Islet of Langerhans (tissue), 1 donor: ENCODE results near the gene BRD1.
A peak's percentile ranks its signal among the peaks of the same experiment; 100 is the strongest.
"Not testable (repeated sequence)": the region's sequence is repeated elsewhere in the genome, so short reads cannot be mapped to it uniquely, and the experiment has no call there.

Experiments
- FAIRE-seq: peaks from one replicate; lab custom pipeline; 2011; peaks lifted over from hg19 to GRCh38; lab: Jason Lieb, UNC

BRD1 gene

DNA sequence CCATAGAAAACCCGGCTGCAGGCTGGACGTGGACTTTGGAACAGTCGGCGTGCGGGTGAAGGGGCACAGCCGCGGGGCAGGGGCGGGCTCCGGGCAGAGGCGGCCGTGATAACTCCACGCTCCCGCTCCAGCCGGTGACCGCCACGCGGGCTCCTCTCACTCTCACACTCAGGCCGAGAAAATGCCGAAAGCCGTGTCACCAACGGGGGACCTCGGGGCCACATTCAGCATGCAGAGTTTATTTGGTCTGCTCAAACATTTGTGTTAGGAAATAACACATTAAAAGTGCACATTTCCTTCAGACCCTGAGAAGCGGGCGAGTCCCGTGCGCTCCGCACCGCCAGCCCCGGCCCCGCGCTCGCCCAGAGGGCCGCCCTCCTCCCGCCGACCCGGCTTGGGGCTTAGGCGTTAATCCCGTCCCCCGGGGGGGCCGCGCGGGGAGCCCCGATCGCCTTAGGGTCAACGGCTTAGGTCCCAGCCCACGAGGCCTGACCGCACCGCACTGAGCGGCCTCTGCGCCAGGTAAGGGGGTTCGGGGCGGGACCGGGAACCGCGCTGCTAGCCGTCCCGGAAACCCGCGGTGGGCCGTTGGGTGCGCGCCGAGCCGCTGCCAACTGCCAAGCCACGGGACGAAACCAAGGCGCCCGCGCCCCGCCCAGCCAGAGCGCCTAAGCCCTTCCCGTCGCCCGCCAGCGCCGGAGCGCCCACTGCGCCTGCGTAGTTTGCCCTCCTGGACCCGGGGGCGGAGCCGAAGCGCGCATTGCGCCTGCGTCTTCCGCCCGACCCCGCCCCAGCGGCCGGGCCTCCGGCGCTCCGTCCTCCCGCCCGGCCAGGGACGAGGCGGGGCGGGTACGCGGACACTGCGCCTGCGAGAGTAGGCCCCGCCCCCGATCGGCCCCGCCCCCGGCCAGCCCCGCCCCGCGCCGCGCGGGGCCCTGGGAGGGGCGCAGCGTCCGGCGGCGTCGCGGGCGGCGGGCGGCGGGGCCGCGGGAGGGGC lies 25.5 kb upstream of the BRD1 start, which contains the start of gene ZBED4:
TSS of gene ZBED4 (plus strand) at position 947 of the 997 bp plus-strand sequence. CDS start 29,819 bp downstream, outside the sequence.
- peak; percentile 38 for FAIRE-seq

DNA sequence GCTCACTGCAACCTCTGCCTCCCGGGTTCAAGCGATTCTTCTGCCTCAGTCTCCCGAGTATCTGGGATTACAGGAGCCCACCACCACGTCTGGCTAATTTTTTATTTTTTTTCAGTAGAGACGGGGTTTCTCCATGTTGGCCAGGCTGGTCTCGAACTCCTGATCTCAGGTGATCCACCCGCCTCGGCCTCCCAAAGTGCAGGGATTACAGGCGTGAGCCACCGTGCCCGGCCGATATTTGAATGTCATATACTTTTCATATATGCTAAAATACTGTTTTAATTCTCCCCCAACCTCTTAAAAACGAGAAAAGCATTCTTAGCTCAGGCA lies 24.9 kb upstream of the BRD1 start:
- FAIRE-seq, result not testable (repeated sequence)

DNA sequence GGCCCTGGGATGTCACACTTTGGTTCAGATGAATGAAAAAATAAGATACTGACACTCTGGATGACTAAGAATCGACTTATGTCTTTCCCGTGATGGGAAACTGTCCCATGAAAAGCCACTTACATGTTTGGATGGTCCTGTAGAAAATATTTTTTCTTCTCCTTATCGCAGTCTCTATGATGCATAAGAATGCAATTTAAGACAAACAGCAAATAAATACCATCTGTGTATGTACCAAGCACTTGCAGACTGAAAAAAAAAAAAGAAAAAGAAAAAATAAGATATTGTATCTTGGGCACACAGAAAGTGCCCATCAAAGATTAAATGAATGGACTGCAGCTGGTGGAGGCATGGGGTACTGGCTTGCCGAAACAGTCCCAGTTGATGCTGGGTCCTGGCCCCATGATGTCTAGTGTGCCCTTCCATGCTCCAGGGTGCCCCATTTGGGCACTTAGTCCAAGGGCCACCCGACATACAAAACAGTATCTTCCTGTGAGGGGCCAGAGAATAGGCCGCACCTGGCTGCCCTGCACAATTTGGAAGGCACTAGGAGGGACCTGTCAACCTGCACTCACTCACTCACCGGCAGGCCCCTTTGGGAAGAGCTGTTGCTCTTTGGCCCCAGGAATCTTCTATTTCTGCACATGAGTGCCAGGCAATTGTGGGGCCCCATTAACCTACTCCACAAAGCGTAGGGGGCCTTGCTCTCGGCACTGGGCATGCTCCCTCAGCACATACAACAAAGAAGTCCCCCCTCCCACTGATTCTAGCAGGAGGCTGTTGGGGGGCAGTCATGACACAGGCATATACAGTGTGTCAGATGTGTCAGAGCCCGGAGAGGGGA lies 23.5 kb upstream of the BRD1 start:
- no peak for FAIRE-seq

DNA sequence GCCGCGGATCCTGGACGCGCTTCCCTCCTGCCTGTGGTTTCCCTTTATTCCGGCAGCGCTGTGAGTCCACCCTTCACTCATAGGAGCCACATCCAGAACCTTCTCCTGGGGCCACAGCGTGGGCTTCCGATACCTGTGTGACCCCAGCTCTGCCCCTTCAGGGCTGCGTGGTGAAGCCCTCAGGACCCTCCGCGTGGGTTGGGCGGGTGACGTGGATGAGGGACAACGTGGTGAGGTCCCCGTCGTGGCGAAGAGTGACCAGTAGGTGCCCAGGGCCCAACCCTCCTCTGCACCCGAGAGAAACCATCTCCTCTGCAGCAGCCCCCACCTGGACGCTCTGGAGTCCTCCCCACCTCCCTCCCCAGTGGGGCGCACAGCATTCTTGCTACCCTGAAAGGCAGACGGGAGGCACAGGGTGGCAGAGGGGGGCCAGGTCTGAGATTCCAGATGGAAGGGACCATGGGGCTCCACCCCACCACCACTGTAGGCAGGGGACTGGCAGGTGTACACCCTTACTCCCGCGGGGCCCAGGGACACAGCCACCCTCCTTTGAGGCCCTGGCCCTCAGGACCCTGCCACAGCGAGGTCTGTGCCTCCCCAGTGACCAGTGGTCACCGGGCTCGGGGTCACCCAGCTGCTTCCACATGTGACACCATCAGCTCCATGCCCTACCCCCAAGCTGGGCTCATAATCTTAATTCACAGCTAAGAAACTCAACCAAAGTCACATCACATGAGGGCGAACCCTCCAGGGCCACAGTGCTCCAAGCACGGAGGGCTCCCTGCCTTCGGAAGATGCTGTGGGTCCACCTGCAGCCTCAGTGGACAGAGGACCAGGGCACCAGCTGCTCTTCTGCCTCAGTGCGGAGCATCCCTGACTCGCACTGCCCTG lies 22.6 kb upstream of the BRD1 start:
- FAIRE-seq, result no peak

DNA sequence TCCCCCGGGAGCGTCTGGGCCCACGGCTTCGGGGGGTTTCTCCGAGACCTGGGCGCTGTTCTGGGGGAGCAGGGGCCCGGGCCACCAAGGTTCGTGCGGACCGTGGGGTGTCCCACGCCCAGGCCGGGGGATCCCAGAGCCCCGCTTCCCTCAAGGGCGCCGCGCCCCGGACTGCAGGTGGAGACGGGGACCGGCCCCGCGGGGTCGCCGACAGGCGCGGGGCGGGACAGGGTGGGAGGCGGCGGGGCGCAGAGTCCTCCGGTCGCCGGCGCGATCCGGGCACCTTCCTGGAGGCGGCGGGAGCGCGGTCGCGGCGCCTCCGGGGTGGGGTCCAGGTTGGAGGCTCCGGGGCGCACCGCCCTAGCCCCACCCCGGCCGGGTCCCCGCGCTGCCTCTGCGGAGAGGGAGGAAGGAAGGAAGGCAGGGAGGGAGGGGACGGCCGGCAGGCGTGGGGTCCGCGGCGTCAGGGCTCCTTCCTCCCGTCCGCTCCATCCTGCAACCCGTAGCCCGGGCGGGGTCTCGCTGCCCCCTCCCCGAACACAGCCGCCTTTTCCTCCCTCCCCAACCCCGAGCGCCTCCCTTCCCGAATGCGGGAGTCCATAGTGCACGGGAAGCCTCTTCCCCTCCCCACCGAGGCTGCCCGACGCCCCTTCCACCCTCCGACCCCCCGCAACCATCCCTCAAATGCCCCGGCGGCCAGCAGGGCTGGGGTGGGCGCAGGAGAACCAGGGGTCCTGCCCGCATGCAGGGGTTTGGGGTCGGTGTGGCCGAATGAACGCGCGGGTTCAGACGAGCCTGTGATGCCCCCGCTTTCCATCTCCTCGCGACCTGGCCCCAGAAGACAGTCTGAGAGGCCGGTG lies 21.7 kb upstream of the BRD1 start:
- FAIRE-seq, result no peak

DNA sequence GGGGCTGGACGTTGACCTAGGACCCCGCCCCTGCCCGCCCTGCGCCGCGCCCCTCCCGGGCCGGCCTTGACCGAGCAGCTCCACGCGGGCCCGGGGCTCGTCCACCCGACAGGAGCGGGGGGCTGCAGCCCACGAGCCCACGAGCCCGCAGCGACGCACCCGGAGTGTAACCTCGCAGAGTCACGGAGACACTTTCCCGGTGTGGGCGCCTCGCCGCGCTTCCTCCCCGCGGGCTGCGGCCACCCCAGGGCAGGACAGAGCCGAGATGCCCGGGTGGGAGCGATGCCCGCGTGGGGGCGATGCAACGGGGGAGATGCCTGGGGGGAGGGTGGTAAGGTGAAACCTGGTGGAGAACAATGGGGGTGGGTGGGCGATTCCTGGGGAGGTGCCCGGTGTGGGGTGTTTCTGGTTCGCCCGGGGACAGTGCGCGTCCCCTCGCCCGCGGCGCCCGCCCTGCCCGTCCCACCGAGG lies 21.1 kb upstream of the BRD1 start:
- no peak for FAIRE-seq

DNA sequence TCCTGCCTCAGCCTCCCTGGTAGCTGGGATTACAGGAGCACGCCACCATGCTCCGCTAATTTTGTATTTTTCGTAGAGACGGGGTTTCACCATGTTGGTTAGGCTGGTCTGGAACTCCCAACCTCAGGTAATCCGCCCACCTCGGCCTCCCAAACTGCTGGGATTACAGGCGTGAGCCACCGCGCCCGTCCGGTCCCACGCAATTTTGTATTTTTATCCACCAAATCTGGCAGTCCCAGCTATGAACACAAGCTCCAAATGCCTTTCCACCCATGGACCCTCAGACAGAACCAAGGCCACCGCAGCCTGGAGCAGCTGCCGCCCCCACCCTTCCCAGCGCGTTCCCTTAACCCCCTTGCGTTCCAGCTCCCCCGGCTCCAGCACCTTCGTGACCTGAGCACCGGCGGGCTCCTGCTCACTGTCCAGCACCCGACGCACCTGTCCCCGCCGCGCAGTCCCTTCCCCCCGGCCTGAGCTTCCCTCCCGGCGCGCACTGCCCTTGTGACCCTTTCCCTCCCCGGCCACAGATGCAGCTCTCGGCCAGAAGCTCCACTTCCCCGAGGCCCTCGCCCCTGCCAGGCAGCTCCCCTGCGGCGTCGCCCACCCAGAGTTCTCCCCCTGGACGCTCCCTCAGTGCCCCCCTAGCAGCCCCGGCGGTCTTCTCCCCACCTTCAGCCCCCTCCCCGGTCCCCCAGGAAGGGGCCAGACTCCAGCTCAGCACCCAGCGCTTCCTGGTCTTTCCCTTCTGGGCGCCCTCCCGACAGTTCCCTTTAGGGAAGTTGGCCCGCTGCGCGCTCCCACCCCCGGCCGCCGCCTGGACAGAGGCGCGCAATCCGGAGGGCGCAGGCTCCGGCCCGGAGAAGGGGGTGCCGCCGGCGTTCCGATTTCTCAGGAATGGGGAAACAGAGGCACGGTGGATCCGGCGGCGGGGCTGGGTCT lies 20.3 kb upstream of the BRD1 start:
- no peak for FAIRE-seq

DNA sequence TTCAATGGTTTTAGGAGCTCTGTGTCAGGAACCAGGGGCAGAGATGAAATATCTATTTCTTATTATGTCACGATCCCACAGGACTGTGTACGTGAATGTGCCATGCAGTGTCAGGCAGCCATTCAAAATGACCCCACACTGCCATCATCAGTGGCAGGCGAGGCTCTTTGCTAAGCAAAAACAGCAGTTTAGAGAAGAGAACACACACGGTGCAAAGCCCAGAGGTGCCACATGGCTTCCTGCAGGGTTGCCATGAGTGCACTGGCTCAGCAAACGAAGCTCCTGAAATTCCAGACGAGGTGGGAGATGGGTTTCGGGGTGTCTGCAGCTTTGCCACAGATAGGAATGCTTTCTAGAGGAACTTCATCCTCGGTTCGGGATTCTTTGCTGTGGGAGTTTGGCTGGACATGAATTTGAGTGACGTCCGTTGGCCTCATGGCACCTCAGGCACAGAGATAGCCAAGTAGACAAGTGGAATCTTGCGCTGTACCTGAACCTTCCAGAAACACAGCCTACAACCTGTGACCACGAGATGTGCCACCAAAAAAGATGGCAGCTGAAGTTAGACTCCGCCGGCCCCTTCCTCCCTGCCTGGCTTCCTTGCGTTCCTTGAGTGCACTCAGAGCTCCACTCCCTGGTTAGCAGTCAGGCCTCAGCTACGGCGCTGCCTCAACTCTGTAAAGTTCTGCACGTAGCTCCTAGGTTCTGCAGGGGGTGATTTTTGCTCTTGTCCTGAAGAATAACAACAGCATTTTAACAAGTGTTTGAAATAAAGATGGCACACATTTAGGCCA lies 18.2 kb upstream of the BRD1 start:
- FAIRE-seq, result no peak

DNA sequence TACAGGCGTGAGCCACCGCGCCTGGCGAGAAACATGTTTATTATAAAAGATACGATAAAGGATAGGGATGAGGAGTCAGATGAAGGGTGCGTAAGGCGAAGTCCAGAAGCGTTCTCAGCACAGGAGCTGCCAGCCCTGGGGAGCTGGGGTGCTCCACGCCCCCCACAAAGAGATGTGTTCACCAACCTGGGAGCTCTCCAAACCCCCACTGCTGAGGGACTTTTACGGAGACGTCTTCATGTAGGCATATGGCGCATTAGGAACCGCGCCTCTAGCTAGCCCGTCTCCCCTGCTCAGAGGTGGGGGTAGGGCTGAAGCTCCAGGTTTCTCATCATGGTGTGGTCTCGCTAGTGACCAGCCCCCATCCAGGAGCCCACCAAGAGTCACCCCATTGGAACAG lies 17.6 kb upstream of the BRD1 start:
- FAIRE-seq, result no peak

DNA sequence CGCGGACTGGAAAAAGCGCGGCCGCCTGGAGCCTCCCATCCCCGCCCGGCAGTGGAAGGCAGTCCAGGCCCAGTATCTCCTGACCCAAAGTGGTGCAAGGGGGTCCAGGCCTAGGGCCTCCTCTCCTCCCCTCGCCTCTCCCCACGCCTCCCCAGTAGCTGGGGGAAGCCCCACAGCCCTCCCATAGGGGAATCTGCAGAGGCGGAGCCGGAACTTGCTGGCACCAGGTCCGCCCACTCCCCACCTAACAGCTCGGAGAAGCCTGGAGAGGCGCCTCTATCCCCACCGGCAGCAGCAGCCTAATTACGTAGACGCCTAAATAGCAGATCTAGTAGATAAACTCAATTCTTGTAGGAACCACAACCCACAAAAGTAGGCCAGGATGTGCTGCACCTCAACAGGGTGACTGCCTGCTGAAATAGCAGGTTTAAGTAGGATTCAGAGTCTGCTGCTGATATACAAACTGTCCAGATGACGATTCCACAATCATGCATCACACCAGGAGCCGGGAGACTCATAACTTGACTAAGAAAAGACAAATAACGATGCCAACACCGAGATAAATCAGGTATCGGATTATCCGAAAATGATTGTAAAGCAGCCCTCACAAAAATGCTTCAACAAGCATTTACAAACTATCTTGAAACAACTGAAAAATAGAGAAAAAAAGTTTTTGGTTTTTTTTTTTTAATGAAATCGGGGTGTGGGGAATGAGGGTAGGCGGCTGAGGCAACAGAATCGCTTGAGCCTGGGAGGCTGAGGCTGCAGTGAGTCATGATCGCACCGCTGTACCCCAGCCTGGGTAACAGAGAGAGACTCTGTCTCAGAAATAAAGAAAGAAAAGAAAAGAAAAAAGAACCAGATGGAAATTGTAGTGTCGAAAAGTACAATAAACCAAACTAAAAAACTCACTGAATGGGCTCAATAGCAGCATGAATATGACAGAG lies 11.4 kb upstream of the BRD1 start:
- FAIRE-seq, result no peak

DNA sequence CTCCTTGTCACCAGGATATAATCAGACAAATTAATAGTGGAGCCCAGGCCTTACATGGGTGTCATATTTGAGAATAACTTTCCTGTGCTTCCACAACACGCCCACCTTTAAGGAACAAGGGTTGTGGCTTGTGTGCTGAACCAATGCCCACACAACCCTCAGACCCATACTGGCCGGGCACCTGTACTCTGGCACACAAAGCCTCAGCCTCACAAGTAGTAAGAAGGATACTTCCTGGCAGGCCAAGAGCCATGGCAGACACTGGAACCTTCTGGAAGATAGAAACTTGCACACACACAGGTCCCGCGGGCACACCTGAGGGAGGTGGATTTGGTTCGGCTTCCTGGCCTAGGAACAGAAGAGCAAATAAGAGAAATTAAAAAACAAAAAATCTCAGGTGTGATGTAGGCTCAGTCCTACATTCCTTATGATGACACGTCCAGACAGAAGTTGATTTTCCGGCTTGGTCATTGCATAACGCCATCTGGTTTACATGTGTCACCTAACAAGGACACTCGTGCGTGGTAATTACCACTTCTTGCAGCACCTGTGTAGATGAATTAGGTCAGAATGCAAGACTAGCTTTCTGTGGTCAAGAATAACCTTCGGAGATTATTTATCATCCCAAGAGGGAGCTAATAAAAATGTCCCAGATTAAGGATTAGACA lies 5.8 kb upstream of the BRD1 start:
- peak; percentile 99 for FAIRE-seq

DNA sequence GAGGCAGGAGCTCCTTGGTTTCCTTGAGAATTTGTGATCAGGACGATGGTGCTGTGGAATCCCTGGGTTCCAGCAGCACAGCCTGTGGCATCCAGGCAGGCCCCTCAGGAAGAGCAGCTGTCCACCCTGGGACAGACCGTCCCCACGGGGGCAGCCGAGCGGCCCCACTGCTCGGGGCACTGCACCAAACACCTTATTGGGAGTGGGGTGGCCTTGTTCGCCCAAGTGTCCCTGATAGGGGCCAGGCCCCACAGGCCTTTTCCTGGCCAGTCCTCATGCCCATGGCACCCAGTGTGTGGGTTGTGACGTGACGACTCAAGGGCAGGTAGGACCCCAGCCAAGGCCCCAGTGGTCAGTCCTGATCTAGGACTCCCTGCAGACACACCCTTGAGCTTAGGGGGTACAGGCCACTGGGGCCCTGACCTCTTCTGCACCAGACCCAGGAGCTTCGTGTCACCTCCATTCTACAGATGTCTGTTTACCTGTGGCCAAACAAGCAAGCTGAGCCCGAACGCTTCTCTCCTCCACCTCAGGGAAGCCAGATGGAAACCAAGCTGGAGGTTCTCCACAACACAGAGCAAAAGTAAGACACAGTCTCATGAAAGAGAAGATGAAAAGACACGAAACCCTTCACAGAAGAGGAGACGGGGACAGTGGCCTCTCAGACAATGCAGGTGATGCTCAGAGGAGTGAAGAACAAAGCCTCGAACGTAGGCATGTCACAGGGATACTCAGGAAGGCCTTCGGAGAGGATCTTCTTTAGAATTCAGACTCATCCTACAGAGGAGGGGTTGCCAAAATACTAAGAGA lies 1.6 kb upstream of the BRD1 start:
- no peak for FAIRE-seq

DNA sequence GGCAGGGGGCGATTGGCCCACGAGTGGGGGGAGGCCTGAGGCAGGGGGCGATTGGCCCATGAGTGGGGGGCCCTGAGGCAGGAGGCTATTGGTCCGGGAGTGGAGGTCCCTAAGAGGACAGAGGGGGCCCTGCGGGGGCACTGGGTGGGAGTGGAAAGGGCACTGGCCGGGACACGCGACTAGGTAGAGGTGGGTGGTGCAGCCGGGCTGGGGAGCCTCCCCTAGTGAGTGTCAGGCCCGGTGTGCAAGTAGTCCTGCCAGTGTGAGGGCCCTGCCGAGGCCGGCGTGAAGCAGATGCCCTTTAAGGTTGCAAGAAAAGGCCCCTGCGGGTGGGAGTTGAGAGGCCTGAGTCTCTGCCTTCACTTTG lies 909 bp upstream of the BRD1 start:
- no peak for FAIRE-seq

DNA sequence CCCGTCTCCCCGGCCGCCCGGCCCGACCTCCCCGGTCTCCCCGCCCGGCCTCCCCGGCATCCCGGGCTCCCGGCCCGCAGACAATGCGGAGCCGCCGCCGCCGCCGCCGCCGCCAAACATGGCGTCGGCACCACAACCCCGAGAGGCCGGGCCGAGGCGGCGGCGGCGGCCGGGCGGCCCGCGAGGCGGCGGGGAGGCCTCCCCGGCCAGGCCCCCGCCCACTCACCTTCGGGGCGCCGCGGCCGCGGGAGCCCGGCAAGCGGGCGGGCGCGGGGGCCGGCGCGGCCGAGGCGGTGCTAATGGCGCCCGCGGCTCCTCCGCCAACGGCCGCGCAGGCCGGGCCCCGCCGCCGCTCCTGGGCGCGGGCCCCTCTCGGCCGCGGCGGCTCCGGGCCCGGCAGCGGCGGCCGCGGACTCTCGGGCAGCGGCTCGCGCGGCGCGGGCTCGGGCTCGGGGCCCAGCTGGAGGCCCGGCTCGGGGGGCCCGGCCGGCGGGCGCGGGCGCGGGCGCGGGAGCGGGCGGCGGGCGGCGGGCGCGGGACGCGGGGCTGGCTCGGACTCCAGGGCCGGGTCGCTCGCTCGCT lies 311 bp downstream of the BRD1 start:
- FAIRE-seq, result no peak

DNA sequence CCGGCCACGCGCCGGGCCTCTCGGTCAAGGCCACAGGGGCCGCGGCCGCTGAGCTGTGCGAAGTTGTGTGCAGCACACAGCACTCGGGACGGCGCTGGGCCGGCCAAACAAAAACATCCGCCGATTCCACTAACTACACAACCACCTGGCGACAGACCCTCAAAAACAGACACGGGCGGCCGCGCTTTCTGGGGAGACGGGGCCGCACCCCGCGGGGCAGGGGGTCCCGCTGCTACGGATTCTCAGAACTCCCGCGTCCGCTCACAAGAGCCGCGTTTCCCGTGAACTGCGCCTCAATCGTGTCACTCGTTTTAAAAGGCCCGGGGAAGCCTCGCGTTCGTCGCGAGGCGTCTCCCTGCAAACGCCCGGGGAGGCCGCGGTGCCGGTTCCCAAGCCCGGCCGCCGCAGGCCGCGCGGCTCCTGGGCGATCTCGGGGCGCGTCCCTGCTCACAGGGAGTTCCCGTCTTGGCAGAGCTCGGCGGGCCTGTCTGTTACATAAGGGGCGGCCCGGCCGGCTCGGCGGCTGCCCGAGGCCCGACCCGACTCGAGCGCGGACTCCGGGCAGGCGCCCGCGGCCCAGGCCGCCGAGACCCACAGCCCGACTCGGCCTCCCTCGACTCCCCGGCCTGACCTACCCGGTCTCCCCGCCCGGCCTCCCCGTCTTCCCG lies 936 bp downstream of the BRD1 start:
- no peak for FAIRE-seq
